HG03108 (cell line): ENCODE results near the gene RHOC.

Experiments
- ATAC-seq: cut with Tn5 transposase; IDR thresholded peaks from one replicate; pipeline ENCODE4 v1.9.1; 2021; ENCODE audit warnings: moderate library complexity; ENCODE audit not compliant: unreplicated experiment

RHOC gene

DNA sequence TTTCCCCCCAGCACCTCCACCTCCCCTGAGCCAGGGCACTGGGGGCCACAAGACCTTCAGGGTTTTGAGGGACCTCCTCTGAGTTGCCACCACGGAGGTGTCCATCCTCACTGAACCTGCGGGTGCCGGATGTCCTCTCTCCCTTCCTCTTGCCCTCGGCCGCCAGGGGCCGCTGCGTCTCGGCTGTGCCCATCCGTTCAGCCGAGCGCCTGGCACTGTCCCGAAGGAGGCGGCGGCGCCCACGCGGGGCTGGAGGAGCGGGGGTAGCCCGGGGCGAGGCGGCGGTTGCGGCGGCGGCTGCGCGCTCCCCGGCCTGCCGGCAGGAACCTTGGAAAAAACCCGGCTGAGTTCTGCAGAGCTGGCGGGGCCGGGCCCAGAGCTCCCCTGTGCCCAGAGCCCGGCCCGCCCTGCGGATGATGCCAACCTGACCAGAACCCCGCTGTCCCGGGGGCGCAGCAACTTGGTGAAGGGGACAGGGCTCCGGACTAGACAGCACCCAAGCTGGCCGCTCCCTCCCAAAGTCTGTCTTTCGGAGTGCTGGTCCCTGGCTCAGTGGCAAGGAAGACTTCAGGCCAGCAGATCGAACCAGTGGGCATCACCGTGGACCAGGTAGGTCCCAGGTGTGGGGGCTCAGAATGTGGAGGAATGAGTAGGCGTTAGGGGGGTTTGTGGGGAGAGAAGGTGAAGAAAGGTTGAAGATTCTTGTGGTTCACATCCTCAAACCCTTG, 11.9 kb upstream of the RHOC start:
- ATAC-seq = no peak

DNA sequence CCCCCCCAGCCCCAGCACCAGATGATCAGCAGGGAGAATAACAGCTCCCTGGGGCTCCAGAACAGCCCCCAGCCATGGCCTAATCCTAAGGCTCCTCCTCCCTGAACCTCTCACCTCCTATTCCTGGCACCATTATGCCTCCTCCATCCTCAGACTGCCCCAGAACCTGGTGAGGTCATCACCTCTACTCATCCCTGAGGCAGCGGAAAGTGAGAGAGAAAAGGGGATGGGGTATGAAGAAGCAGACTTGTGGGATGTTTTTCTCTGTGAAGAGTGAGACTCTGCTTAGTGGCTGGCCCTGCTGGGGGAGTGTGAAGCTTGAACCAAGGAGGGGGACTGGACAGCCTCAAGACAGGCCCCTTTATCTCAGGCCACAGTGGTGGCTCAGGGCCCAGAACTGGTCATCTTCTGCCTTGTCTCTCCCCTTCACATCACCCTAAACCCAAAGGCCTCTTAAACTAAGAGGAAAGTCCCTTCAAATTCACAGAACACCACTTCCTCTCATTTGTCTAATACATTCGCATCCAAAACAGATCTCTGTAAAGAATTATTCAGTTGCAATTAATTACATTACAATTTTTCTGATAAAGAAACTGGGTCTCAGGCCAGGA, 10.4 kb upstream of the RHOC start:
- ATAC-seq = no peak

DNA sequence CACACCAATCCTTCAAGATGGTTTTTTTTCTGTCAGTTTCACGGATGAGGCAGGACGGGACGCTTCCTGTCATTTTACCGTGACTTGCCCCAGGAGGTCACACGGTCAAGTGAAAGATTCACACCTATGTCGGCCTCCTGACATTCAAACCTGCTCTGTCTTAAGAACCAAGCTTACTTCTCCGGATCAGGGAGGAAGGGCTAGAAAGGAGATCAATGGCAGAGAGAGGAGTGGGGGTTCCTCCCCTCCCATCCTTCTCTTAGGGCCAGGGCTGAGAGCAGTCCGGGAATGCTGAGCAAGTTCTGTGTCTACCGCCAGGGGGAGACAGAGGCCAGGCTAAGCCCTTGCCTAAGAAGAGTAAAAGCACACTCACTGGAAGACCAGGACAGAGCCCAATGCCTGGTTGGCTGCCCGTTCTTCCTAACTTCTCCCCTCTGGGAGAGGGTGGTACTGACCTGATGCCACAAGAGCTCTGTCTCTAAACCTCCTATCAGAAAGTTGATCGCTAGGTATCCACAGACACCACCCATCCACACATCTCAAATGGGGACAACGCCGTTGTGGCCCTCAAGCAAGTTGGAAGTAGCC, 9.3 kb upstream of the RHOC start:
- no peak for ATAC-seq

DNA sequence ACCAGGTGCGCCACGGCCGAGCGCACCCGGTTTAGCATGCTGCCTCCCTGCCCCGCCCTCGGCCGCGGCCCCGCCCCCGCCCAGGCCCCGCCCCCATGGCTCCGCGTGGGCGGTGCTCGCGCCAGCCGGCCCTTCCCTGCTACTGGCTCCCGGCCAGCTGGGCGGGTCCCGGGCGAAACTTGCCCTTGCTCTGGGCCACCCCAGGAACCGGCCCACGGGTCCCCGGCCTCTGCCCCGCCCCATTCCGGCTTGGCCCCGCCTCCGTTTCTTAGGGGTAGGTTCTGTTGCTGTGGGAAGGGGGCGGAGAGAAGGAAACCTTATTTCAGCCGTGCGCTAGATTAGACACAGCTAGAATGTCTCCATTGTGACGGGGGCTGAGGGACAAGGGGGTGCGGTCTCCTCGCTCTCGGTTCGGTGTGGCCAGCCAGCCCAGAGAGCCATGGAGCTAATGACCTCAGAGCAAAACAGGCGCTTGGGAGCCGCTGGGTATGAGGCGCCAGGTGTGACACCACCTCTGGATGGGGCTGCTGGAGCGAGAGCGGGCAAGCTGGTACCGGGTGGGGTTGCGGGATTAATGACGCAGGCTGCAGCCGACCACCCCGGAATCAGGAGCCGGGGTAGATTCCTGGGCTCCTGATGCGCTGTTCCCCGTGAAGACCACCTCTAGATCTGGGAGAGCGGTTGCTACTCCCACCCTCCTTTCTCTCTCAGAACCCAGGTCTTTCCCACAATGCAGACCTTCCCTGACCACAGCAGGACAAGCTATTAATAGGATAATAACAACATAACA, 8.5 kb upstream of the RHOC start, which contains the start of gene PPM1J:
Gene PPM1J, minus strand, starts transcription at position 69 of the 790 bp plus-strand sequence. Its CDS starts 31 bp downstream, at position 38.
- ATAC-seq = peak; percentile 75

DNA sequence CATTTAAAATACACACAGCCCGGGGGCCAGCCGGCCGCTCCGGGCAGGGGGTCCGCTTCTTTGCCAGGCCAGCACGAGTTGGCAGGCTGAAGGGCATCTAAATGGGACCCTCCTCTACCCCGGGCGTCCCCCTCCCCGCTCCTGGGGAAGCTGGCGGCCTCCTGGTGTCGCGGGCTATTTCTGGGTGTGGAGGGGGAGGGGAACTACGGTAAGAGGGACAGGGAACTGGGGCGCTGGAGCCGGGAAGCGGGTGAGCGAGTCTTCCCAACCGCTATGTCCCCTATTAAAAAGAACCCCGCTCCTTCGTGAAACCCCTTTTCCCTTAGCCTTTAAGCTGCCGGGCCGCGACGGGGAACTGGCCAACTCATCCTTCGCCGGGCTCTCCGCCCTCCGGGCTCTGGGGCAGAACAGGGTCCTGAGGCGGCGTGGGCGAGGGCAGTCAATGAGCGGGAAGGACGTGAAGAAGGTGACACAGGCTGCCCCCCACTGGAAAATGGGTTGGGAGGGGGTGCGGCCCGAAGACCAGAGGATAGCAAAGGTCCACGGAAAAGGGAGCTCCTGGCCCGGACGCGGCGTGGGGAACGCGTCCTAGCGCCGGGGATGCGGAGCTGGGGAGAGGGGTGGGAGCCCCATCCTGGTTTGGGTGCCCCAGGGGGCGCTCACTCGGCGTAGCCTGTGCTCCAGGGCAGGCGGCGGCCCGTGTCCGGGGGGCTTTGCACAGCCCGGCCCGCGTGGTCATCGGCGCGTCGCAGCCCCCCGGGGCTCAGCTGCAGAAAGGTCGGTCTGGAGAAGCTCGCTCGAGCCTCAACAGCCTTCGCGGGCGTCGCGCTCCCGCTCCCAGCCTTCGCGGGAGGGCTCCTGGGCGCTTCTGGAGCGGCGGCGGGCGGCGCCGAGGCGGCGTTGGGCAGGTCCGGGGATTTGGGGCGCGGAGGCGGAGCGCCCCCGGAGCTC, 7.7 kb upstream of the RHOC start:
- ATAC-seq = no peak

DNA sequence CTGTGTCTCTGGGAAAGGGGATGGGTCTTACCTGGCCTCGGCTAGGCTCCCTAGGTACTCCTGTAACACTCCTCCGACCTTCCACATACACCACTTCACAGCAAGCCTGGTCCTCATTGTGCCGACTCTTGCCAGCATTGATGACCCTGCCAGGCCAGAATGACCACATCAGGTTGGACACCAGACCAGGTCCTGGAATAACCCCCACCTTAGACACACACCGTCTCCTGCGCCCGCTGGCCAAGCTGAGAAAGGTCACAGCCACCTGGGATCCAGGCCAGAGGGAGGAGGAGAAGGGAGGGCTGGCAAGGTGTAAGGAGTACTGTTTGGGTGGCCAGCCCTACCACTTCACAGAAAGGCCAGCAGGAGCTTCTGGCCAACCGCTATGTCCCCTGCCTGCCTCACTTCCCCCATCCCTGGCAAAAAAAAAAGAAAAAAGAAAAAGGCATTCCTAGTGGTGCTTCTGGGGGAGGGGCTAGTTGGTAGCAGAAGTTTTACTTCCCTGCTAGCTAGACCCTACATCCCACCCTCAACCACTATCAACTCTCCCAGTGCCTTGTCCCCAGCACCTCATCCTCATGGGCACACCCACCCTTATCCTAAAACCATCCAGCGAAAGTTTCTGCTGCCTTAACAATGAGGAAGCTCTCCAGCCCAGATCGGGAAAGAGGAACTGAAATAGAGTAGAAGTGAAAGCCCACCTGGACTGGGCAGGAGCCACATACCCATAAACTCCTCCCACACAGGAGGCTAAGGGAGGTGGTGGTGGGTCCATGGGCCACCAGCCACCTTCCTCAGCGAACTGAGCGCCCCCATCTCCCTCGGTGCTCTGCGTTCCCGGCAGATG, 6.8 kb upstream of the RHOC start:
- peak; percentile 29 for ATAC-seq

DNA sequence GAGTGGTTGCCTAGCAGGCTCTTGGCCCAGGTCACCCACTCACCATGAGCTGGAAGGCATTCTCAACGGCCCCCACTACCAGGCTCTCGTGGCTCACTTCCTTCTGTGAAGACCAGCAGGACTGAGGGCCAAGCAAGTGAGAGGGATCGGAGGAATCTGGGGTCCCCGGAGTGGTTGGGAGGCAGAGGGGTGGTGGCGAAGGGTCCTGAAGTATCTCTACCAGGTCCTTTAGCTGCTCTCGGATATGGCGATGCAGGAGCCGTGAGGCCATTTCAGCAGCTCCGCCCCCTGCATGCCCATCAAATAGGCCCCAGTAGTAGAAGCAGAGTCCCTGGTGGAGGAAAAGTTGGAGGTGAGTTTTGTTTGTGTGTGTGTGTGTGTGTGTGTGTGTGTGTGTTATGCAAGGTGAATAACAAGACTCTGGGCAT, 5.8 kb upstream of the RHOC start:
- ATAC-seq = no peak

DNA sequence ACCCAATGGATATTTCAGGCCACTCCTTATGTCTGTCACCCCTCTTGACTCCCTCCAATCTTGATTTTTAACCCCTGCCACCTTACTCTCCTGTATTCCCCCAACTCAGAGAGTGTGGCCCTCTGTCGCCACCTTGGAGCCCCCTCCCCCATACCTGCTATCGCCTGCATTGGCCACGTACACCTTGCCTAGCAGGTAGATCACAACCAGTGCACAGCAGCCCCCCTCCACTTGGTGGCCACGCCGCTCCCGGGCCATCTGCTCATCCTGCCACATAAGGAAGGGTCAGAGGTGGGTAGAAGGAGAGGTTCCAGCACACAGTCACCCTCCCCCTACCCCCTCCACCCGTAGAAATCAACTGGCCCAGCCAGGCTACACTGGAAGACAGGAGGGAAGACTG, 5.3 kb upstream of the RHOC start:
- no peak for ATAC-seq

DNA sequence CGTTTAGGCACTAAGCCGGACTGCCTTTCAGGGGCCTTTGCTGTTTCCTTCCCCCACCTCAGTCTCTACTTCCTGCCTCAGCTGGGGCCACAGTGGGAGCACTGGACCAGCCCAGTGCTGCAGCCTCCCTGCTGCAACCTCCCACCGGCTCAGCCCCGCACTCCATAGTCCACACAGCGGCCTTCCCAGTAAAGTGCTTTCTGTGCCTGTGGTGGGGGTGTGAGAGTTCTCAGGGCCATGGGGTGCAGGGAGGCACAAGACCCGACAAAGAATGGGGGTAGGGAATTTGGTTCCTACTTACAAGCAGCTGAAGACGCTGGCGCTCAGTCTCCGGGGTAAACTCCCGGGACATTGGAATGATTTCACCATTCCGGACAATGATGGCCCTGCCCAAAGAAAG, 4.7 kb upstream of the RHOC start:
- no peak for ATAC-seq

DNA sequence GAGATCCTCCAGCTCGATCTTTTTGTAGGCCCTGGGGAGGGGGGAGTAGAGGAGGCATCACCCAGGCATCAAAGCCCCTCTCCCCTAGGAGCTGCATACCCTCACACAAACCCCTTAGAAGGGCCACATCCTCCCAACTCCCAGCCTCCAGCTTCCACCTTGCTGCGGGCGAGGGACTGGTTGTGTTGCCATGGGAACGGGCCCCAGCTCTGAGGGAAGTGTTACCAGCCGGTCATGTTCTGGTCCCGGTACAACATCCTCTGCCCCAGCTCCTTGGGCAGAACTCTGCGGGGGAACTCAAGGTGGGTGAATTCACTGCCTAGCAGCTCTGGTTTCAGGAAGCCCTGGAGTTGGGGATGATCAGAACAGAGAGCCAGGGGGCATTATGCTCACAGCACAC, 4.1 kb upstream of the RHOC start:
- no peak for ATAC-seq

DNA sequence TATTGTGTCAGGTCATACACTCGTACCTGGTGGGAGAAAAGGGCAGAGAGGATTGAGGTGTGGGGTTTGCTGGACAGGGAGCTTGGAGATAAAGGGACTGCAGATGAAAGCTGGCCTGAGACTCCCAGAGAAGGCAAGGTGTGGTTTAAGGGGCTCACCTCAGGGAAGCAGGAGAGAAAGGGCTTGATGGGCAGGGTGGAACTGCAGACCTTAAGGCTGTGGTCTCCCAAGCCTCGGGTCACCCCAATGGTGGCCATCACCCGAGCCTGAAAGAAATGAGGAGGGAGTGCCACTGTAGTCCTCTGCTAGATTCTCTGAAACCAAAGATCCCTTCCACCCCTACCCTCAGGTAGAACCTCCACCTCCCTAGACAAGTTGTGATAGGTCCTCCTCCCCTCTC, 3.7 kb upstream of the RHOC start:
- no peak for ATAC-seq

DNA sequence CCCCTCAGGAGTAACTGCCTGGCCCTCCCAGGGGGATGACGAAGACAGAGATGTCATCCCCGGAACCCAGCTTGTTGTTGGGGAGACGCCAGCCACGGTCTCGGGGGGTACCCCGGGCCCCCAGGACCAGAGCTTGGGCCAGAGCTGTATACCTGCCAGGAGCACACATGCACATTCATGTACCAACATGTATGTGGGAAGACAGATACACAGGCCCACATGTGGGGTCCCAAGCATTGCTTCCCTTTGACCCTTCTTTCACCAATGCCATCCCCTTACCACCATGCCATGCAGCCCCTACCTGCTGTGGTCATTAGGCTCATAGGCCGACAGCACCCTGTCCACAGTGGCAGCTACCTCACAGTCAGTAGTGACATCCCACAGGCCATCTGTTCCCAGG, 3.2 kb upstream of the RHOC start:
- no peak for ATAC-seq

DNA sequence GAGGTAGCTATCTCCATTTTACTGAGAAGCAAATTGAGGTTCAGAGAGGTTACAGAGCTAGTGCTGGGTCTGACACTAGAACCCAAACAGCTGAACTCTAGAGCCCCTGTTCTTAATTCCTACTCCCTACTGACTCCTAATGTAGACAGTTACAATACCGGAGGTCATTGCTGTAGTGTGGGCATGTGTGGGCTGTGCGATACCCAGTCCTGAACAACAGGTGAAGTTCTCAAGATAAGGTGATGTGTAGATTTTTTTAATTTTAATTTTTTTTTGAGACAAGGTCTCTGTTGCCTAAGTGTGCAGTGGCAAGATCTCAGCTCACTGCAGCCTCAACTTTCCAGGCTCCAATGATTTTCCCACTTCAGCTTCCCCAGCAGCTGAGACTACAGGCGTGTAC, 1.6 kb upstream of the RHOC start:
- ATAC-seq = no peak

DNA sequence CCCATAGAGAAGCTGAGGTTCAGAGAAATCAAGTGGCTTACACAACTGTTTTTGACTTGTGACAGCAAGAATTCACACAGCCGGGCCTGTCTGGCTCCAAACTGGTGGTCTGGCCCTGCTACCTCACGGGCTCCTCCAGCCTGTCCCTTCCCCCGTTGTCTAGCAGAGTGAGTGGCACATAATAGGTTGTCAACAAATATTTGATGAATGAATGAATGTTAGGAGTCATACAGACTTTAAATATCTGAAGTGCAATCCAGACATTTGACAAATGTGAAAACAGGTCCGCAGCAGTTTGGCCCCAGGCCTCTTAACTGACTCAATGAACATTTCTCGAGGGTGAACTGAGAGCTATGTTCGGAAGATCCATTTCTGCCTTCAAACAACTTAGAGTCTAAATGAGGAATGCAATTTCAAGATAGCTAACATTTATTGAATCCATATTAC, 1.1 kb upstream of the RHOC start:
- ATAC-seq = no peak

DNA sequence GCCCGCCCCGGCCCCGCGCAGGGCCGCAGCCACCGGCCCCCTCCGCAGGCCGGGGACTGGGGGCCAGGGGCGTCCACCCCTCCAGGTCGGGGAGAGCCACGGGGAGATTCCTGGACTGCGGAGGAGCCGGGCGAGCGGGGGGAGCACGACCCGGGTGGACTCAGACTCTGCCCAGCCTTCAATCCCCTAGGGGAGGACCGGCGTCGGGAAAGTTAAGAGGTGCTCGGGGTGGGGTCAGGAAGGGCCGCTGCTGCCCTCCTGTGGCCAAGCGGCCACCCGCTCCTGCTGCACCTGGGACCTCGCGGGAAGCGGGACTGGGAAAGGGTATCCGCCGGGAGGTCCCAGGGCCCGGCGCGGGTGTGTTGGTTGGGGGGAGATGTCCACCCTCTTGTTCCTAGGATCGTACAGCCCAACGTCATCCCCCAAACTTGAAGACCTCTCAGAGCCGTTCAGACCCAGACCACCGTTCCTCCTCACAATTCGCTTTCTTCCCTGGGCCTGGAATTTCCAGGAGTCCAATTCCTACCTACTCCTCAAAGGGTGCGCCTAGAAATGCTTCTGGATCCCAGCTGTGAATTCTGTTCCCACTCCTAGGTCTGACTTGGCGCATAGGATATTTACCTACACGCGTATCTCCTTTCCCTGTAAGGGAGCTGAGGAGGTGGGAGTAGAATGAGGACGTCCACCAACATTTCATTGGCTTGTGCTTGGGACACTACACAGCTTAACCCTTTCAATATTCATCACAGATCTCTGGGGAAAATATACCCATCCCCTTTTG, 484 bp upstream of the RHOC start:
- peak; percentile 57 for ATAC-seq

DNA sequence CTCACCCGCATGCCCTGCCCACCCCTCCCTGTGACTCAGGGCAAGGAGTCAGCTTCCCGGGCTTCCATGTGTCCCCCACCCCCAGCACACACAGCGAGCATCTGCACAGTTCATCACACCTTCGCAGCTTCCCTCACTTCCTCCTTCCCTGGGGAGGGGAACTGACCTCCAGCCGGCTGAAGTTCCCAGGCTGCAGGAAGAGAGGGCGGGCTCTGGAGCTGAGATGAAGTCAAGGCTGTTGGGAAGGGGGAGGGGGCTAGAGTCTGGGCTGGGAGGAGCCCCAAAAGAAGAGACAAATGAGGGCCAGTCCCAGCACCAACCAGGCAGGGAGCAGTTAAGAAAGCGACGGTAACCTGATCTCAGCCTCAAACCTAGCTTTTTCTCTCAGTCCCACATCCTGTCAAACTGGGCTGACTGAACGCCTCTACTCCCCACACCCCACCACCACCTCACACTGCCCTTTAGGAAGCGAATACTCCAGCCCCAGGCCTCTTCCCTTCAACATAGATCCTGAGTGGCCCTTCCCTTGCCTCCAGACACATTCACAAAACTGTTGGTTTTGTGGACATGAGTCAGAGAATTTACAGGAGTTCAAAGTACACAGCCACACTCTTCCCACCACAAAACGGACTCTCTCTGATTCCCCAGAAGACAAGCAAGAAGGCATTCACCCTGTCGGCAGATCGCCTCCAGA, 1.8 kb downstream of the RHOC start:
- peak; percentile 56 for ATAC-seq

DNA sequence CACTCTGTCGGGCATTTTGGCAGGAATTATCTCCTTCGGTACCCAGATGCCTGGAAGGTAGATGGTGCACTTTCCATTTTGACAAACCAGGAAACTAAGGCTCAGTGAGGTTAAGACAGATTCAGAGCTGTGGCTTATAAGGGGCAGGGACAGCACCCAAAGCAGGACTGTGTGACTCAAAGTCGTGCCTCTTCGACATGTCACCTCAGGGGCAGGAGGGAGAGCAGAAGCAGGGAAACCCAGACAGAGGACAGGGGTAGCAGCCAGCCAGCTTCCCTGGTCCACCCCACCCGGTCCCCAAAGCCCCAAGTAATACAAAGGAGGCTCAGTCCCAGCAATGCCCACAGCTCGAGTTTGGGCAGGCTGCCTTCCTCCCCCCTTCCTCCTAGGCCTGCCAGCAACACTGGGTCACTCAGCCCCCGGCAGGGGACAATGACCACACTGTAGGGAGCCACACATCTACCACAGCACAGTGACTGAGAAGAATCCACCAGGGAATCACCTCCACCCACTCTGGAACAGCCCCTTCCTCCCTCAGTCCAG, 2.5 kb downstream of the RHOC start:
- no peak for ATAC-seq

DNA sequence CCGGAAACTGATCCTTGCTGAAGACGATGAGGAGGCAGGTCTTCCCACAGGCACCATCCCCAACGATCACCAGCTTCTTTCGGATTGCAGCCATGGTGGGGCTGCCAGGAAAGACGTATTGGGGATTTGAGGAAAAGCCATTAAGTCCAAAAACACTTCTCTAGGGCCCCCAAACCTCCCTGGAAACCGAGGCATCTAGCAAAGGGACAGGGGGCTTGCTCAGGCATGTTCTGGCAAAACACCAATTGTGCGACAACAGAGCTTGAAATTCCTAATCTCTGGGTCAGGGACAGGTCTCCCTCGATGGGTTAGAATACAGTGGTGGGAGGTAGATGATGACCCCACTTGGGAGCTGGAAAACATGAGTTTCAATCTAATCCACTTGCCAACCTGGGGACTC, 3.2 kb downstream of the RHOC start:
- ATAC-seq = no peak
